ENCODE results near the gene KRT33A.

DNA sequence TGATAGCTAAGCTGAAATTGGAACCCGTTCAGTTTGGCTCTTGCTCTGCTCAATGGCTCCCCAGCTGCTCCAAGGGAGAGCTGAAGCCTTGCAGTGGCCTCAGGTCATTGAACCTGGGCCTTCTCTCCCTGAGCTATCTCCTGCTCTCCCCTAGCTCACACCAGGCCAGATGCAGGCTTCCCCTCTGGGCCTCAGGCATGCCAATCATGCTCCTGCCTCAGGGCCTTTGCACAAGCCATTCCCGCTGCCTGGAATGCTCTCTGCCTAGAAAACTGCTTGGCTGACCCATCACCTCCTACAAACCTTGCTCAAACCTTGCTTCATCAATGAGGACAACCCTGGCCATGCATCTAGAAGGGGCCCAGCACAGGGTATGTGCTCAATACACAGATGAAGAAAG is 18.4 kb downstream of the KRT33A start:
- TF ChIP-seq GLIS3 (CRISPR knock-in tag; IDR thresholded peaks at IDR 0.05) (no peak), ZNF565 (CRISPR knock-in tag; conservative IDR thresholded peaks at IDR 0.05; ENCODE audit: low read depth) (no peak), TCF4 (CRISPR knock-in tag; IDR thresholded peaks at IDR 0.05; ENCODE audit: borderline replicate concordance) (no peak), ZFP3 (CRISPR knock-in tag; IDR thresholded peaks at IDR 0.05) (no peak), ARNTL (CRISPR knock-in tag; IDR thresholded peaks at IDR 0.05; ENCODE audit: borderline replicate concordance, low read depth) (no peak), ZC3H10 (CRISPR knock-in tag; IDR thresholded peaks at IDR 0.05) (no peak), ZNF8 (CRISPR knock-in tag; IDR thresholded peaks at IDR 0.05) (no peak)
- TF ChIP-seq, protein P1, sequence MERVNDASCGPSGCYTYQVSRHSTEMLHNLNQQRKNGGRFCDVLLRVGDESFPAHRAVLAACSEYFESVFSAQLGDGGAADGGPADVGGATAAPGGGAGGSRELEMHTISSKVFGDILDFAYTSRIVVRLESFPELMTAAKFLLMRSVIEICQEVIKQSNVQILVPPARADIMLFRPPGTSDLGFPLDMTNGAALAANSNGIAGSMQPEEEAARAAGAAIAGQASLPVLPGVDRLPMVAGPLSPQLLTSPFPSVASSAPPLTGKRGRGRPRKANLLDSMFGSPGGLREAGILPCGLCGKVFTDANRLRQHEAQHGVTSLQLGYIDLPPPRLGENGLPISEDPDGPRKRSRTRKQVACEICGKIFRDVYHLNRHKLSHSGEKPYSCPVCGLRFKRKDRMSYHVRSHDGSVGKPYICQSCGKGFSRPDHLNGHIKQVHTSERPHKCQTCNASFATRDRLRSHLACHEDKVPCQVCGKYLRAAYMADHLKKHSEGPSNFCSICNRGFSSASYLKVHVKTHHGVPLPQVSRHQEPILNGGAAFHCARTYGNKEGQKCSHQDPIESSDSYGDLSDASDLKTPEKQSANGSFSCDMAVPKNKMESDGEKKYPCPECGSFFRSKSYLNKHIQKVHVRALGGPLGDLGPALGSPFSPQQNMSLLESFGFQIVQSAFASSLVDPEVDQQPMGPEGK (CRISPR knock-in tag; IDR thresholded peaks at IDR 0.05; ENCODE audit: borderline replicate concordance), result no peak
- TF ChIP-seq, protein P2, sequence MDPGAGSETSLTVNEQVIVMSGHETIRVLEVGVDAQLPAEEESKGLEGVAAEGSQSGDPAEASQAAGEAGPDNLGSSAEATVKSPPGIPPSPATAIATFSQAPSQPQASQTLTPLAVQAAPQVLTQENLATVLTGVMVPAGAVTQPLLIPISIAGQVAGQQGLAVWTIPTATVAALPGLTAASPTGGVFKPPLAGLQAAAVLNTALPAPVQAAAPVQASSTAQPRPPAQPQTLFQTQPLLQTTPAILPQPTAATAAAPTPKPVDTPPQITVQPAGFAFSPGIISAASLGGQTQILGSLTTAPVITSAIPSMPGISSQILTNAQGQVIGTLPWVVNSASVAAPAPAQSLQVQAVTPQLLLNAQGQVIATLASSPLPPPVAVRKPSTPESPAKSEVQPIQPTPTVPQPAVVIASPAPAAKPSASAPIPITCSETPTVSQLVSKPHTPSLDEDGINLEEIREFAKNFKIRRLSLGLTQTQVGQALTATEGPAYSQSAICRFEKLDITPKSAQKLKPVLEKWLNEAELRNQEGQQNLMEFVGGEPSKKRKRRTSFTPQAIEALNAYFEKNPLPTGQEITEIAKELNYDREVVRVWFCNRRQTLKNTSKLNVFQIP (CRISPR knock-in tag; IDR thresholded peaks at IDR 0.05; ENCODE audit: borderline replicate concordance, low read depth), result no peak

Data from SK-N-SH treated with all-trans-retinoic acid at 6 μM for 48 hours (cell line).